ENCODE results near the gene CIAO2B.

Gene CIAO2B

DNA sequence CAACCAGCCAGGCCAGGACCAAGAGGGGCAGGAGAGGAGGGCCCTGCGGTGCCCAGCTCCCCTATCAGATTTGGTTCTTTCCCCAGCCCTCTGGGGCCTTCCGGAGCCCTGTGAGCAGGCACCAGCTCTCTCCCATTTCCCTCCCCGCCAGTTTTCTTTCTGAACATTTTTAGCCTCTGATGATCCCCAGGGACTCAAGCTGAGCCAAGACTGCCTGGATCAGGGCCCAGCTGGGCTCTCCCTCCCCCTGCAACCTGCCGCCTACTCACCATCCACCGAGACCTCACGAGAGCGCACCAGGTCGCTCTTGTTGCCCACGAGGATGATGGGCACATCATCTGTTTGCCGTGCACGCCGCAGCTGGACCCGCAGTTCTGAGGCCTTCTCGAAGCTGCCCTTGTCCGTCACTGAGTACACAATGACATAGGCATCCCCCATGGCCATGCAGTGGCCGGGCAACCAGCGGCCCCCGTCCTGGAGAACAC, 10.9 kb downstream of the CIAO2B start:
- in situ Hi-C loops (cut with MboI; ENCODE audit: low sequenced_read_pairs), result no loop called here

DNA sequence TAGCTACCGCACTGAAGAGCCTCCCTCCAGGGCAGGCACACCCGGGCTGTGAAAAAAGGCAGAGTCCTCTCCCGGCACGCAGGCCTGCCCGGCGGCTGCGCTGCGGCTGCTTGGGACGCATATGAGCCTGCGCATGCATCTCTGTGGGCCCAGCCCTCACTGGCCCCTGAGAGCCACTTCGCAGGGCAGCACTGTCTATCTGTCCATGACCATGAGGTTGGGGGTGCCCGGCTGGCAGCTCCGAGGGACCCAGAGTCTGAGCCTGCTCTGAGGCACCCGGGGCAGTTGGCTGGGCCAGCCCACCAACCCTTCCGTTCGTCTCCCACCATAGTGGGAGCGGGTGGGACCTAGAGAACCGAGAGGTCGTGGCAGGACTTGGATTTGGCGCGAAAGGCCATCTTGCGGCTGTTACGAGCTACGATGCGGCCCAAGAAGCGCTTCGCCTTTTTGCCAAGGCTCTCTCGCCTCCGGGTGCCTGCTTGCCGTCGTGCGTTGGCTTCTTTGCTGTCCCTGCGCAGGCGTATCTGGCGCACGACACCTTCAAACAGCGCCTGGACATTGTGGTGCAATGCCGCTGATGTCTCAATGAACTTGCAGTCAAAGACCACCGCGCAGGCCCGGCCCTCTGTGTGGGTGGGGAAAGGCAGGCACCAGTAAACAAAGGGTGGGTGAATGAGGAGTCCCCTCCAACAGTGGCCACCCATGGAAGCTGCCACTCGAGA, 12.3 kb downstream of the CIAO2B start:
- in situ Hi-C loops (cut with MboI; ENCODE audit: low sequenced_read_pairs), result no loop called here

DNA sequence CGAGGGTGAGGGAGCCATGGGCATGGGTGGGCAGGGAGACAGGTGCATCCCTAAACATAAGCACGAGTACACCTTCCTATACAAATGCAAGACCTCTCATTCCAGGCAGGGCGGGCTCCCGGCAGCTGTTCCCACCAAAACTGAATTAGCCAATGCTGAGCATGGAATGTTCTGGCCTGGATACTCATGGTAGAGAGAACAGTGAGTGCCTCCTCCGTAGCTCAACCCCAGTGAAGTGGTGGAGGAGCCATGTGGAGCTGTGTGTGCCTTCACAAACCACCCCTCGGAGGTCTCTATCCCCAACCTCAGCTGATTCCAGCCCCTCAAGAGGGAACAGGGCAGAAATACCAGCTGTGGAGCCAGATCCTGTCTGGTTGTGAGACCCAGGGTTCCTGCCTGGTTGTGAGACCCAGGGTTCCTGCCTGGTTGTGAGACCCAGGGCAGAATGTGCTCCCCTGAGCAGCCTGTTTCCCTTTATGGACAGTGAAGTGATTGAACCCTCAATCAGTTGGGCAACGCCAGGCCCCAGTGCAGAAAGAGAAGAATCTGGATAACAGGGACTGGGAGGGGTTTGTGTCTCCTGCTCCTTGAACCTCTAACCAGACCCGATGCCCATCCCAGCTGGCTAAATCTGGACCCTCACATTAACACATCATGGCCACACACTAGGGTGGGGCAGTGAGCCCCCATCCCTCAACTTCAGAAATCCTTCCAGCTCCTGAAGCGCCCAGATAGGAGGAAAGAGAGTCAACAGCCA, 13.1 kb downstream of the CIAO2B start:
- in situ Hi-C loops (cut with MboI; ENCODE audit: low sequenced_read_pairs), result no loop called here

DNA sequence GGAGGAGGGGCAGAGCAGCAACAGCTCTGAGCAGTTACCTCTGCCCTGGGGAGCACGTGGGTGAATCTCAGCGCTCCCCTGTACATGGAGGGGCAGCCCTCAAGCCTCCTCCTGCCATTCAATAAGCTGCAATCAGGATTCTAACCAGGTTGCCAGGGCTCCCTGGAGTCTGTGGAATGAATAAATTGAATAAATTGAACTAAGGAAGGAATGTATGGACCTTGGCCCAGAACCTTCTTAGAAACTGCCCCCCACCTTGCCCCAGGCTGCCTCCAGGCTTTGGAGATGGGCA, 14.0 kb downstream of the CIAO2B start:
- in situ Hi-C loops (cut with MboI; ENCODE audit: low sequenced_read_pairs), result no loop called here

DNA sequence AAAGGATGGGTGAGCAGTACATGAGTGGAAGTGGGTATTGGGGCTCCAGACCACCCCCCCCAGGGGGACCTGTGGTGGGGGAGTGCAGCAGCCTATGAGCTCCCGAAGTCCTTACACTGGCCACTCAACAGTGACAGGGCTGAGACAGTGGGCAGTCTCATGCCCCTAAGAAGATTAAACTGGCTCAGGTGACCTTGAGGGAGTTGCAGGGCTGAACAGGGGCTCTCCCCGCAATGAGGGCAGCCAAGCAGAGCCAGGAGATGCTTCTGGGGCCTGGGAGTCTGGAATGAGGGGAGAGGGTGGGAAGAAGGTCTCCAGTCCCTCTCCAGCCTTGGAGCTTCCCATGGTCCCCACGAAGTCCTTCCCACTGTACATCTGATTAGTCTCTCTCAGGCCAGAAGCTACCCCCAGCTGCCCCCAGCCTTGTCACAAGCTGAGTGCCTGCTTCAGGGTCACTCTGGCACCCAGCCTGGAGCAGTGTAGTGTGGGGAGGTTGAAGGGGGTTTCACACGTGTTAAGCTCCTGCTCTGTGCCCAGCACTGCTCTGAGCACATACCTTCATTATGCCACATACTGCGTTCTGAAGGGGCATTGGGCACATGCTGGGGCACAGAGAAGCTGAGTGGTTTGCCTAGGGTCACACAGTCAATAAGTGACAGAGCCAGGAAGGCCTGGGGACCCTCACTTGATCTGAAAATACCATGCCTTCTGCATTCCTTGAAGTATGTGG, 14.5 kb downstream of the CIAO2B start:
- in situ Hi-C loops (cut with MboI; ENCODE audit: low sequenced_read_pairs), result no loop called here

DNA sequence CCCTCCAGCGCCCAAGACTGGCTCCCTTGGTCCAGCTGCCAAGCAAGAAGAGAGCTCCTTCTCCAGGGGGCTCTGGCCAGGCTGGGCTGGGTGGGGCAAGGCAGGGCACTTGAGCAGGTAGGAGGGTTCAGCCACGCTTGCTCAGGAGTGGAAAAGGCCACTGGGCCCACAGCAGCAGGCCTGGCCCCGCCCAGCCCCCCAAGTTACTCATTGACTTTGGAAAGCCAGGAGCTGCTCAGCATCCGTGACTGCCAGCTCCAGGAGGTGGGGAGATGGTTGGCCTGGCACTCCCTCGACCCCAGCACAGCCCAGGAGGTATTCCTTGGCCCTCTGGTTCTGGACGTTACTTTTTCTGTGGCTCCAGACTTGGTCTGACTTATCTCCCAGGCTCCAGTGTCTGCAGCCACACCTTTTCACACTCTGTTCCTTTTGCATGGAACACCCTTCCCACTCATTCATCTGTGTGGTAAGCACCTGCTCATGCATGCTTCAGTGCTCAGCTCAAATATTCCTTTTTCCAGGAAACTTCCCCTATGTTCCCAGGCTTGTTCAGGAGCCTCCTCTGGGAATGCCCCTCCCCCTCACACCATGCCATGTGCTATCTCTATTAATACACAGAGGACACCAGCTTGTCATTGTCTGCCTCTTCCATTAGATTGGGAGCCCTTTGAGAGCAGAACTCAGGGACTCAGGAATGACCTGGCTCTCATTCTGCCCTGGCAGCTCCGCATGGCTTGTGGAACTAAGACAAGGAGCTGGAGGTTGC, 15.2 kb downstream of the CIAO2B start, which contains the start of gene CDH16:
TSS of gene CDH16 (minus strand) at position 83 of the 766 bp plus-strand sequence. CDS start 820 bp downstream, outside the sequence.
- in situ Hi-C loops (cut with MboI; ENCODE audit: low sequenced_read_pairs), result no loop called here

DNA sequence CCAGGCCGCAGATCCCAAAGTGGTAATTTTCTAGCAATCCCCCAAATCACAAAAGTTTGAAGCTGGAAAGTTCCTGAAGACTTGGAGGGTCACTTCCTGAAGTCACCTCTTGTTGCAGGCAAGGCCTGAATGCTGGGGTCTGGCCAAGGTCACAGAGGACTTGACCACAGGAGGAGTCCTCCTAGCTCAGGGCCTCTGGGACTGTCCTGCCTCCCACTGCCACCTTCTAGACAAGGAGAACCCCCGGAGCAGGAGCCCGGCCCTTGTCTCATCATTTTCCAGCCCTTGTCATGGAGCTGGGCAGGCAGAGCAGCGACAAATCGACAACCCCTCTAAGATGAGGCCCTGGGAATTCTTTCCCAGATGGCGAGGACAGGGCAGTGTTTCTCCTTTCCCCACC, 15.8 kb downstream of the CIAO2B start:
- in situ Hi-C loops (cut with MboI; ENCODE audit: low sequenced_read_pairs), result no loop called here

DNA sequence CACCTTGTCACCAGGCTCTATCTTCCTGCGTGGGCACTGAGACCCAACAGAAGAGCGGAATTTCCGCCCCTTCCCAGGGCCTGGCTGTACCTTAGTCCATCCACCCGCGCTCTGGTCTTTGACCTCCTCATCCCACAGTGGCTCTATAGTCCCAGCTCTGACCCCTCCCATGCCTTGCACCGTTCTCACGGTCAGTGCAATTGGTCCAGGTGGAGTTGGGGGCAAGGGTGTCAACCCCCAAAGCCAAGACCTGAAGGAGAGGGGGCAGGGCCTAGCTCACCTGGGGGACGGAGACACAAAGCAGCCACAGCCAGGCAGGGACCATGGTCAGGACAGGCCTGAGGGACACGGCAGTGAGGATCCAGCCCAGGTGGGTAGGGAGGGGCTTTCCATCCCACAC, 16.5 kb downstream of the CIAO2B start:
- in situ Hi-C loops (cut with MboI; ENCODE audit: low sequenced_read_pairs), result no loop called here

DNA sequence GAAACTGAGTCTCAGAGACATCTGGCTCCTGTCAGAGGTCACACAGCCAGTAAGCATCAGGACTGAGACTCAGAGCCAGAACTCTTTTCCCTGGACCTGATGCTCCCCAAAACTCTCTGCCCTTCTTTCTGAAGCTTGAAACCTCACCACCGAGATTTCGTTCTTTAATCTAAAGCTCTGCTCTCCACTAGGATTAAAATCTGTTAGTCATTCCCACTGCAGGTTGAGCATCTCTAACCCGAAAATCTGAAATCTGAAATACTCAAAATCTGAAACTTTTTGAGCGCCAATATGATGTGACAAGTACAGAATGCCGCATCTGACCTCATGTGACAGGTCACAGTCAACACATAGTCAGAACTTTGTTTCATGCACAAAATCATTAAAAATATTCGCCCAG, 17.7 kb downstream of the CIAO2B start:
- in situ Hi-C loops (cut with MboI; ENCODE audit: low sequenced_read_pairs), result no loop called here

DNA sequence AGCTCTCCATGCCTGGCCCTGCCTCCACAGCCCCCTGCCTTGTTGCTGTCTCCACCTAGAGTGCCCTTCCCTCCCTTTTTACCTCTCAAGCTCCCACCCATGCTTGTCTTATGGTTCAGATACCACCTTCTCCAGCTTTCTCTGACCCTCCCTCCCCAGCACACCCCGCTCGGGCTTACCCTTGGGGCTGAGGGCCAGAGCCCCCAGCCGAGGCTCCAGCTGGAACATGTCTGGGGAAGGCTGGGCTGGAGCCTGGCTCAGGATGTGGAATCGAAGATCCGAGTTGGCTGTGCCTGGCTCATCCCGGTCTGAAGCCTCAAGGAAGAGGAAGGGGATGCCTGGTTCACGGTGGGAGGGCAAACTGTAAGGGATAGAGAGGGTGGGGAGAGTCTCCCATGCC, 19.2 kb downstream of the CIAO2B start:
- in situ Hi-C loops (cut with MboI; ENCODE audit: low sequenced_read_pairs), result no loop called here

DNA sequence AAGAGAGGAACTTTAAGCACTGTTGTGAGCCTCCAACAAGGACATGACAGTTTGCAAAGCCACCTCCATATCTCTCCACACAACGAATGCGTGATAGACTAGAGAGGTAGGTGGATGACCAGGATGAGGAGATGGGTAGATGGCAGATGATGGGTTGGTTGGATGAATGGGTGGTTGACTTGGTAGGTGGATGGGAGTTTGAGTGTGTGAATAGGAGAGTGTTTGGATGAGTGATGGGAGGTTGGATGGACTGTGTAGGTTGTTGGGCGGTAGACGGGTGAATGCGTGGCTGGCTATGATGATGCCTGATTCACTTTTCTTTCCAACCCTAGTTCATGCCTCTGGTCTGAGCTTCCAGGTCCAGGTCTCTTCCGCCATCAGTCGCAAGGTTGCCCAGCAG, 19.7 kb downstream of the CIAO2B start:
- in situ Hi-C loops (cut with MboI; ENCODE audit: low sequenced_read_pairs), result no loop called here

DNA sequence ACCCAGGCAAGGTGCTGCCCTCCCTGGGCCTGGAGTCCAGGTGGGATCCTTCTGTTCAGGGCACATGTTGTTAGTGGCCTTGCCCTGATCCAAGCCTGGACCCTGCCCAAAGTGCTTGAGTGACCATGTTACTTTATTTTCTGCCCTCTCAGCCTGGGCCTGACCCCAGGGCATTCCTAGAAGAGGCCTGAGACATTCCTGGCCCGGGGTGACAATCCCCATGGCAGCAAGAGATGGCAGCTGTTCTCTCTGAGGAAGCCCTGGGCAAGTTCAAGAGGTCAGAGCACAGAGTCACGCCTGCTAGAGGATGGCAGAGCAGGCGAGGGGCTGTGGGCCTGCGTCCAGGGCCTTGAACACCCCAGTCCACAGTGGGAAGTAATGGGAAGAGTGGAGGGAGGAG, 20.5 kb downstream of the CIAO2B start:
- in situ Hi-C loops (cut with MboI; ENCODE audit: low sequenced_read_pairs), result no loop called here

DNA sequence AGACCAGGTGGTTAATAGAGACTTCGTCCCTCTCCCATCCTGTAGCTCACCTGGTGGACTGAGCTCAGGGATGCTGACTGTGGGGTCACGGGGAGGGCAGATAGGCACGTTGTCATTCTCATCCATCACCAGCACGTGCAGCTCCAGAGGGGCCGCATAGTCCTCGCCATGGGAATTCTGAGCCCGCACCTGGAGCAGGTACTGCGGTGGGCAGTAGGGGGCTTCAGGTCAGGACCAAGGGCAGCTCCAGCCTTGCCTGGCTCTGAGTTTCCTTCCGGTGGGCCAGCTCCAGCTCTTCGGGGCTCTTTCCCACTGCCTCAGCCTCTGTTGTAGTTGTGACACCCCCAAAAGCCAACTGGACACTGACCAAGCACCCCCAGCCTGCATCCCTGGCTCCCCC, 21.1 kb downstream of the CIAO2B start:
- in situ Hi-C loops (cut with MboI; ENCODE audit: low sequenced_read_pairs), result no loop called here

DNA sequence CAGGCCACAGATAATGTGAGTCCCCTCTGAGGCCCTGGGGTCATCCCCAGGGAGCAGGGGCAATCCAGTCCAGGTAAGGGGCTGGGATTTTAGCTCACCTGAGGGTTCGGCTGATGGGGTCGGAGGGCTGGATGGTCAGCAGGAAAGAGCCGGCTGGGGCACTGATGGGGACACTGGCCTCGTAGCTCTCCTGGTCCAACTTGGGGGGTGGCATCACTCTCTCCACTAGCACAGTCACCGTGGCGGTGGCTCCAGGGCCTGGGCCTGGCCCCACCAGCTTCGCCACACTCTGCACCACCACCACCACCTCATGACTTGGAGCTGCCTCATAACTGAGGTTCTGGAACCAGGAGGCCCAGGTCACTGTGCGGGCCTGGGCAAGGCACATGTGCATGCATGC, 22.4 kb downstream of the CIAO2B start:
- in situ Hi-C loops (cut with MboI; ENCODE audit: low sequenced_read_pairs), result no loop called here

DNA sequence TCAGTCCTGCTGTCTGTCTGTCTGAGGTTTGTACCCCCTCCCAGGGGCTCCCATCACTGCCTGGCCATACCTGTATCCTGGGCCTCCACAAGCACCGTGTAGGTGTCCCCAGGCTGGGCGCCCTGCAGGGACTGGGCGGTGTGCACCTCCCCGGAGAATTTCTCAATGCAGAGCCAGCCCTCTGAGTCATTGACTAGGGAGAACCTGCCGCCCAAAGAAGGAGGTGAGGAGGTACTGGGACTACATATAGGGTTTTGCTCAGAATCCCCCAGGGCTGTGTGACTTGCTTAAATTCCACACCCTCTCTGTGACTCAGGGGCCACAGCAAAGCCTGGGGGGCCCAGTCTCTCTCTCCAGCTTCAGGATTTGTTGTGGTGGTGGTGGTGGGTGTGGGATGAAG, 23.1 kb downstream of the CIAO2B start:
- in situ Hi-C loops (cut with MboI; ENCODE audit: low sequenced_read_pairs), result no loop called here

DNA sequence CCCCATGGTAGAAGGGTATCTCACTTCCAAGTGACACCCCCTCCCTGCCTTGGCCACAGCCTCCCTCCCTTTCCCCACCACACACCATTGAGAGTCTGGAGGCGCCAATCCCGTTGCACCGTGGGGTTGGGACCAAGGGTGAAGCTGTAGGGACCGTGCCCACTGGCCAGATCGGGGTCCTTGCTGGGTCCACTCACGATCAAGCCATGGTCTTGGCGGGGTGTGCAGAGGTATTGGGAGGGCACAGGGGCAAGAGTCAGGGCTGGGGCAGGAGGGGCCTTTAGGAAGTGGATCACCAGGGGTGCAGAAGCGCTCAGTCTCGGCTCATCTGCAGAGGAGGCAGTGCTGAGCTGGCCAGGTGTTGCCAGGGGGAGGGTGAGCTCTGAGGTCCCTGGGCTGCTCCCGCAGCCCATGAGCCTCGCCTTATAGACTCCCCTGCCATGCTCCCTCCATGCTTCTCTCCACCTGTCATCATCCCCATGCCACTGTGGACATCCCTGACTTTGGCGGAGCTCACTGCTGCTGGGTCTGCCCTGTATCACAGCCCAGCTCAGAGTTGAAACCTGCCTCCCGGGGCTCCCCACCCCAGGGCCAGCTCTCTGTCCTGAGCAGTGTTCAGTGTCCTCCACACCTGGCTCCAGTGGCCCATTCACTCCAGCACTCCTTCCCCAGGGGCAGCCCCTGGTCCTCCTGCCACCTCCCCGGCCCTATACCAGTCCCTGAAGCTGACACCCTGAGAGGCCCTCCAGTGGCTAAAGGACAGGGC, 23.8 kb downstream of the CIAO2B start:
- in situ Hi-C loops (cut with MboI; ENCODE audit: low sequenced_read_pairs), result no loop called here

DNA sequence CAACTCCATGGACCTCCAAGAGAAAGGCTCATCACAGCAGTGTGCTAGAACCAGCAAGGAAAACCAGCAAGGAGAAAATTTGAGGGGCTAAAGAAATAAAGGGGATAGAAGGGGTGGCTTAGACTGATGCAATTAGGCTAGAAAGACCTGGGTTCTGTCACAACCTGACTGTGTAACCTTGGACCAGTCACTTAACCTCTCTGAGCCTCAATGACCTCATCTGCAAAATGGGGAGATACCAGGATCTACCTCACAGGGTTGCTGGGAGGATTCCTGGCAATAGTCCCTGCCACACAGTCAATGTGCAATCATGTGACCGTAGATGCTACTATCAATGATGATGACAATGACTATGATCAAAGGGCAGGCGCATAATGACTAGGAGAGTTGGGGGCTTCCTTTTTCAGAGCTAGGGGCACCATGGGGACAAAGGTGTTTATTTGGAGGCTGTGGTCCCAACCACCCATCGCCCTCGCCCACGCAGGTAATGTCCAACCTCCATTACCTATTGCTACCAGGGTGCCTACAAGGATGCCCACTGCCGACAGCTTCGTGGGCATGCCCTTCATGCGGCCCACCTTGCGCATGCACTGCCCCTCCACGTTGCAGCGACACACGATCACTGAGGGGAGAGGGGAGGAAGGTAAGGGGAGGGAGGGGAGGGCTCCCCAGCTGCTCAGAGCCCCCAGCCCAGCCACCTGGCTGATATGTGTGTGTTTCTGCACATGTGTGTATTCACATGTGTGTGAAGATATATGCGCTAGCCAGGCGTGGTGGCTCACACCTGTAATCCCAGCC, 25.2 kb downstream of the CIAO2B start:
- in situ Hi-C loops (cut with MboI; ENCODE audit: low sequenced_read_pairs), result no loop called here

DNA sequence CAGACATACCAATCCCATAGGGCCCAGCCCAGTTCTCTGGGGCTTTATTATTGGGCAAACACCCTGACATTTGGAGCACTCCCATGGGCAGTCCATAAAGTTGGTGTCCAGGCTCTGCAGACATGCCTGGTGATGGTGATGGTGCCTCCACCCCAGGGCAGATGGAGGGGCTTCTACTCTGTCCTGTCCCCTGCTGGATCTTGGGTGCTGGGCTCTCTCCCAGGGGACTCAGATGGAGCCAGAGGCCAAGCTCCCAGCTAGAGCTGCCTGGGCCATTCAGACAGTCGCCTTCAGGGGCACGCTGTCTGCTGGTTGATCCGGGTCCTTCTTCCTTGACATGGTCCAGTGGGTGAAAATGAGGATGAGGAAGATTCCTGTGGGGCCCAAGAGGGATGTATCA, 26.1 kb downstream of the CIAO2B start:
- in situ Hi-C loops (cut with MboI; ENCODE audit: low sequenced_read_pairs), result no loop called here
